K562 (cell line): ENCODE data around the gene LIN7A. TPM values are rescaled to one million over a fixed set of nuclear protein-coding genes. Genes with fewer than 3 reads are reported as not detected.

Source experiments
- ATAC-seq: fragments of 200-7000 bp; cut with Tn5 transposase; 3 replicates; pipeline ENCODE4 v1.9.1; 2020; ENCODE audit warnings: moderate library complexity
- BruUV-seq: library from RNA; stranded (reverse); fragments of 400-500 nt; replicated peaks from 2 replicates; lab custom pipeline; 2021; lab: Mats Ljungman, UMichigan
- CTCF ChIA-PET: fragments of 300-600 bp; formaldehyde crosslinking; extraction: SDS; loops from one replicate; lab custom pipeline; 2021; ENCODE audit warnings: low intra/inter-chr PET ratio; lab: Yijun Ruan, JAX
- POLR2A ChIA-PET: fragments of 300-600, 350-650 bp; sonication (Branson Sonifier 250); formaldehyde crosslinking; extraction: SDS; loops from one replicate; lab custom pipeline; 2021; ENCODE audit warnings: antibody characterized with exemption, inconsistent platforms; lab: Yijun Ruan, JAX
- DNase-seq, 4 experiments: peaks; one replicate each; pipeline versions ENCODE4 v3.0.0 to v3.0.0-alpha.2; 2011 to 2018; ENCODE audit warnings: low spot score in 3 of 4, mixed read lengths in 3 of 4; ENCODE audit errors: extremely low read depth in 1 of 4
- FAIRE-seq: peaks from 2 replicates; lab custom pipeline; 2011; peaks lifted over from hg19 to GRCh38; lab: Jason Lieb, UNC
- H2AFZ ChIP-seq: 2 replicates; pipeline ENCODE4 v1.6.0; 2011; ENCODE audit warnings: low read depth, low read length, control low read depth, inconsistent platforms
- H3K27ac ChIP-seq: fragments of 200-600 bp; 3 replicates; pipeline ENCODE4 v1.8.0; 2011; ENCODE audit warnings: low read depth, mild to moderate bottlenecking, control low read depth, inconsistent platforms, low read length, moderate library complexity, mixed read lengths; ENCODE audit errors: extremely low read depth
- H3K27me3 ChIP-seq, 2 experiments: fragments of 300-600 bp in 1 of 2; 2 replicates in 1 of 2; 3 replicates in 1 of 2; pipeline versions ENCODE4 v1.6.0 to v1.8.0; 2011; ENCODE audit warnings: inconsistent platforms in 2 of 2, low read length in 2 of 2, mild to moderate bottlenecking in 1 of 2, mixed read lengths in 1 of 2, moderate library complexity in 1 of 2; ENCODE audit not compliant: control insufficient read depth in 2 of 2, insufficient read depth in 2 of 2
- H3K36me3 ChIP-seq: fragments of 300-600 bp; 3 replicates; pipeline ENCODE4 v1.8.0; 2011; ENCODE audit warnings: mild to moderate bottlenecking, low read length, inconsistent platforms; ENCODE audit not compliant: control insufficient read depth, insufficient read depth
- H3K4me1 ChIP-seq, 2 experiments: fragments of 200-600 bp in 1 of 2; replicated peaks in 1 of 2; 2 replicates in 1 of 2; 3 replicates in 1 of 2; pipeline versions ENCODE4 v1.5.1 to v1.8.0; 2011; ENCODE audit warnings: inconsistent platforms in 2 of 2, low read length in 2 of 2, mild to moderate bottlenecking in 1 of 2, mixed read lengths in 1 of 2, moderate library complexity in 1 of 2; ENCODE audit not compliant: control insufficient read depth in 2 of 2, insufficient read depth in 2 of 2
- H3K4me2 ChIP-seq: 2 replicates; pipeline ENCODE4 v1.6.1; 2011; ENCODE audit warnings: low read length, control low read depth, inconsistent platforms, mixed read lengths; ENCODE audit not compliant: insufficient read depth
- H3K4me3 ChIP-seq: fragments of 200-600 bp; sonication (generic), shearing (Covaris generic); 2 replicates; pipeline ENCODE4 v1.5.1; 2016; ENCODE audit warnings: control low read depth, inconsistent platforms
- H3K79me2 ChIP-seq: fragments of 200-600 bp; 3 replicates; pipeline ENCODE4 v1.8.0; 2011; ENCODE audit warnings: low read length, inconsistent platforms; ENCODE audit not compliant: control insufficient read depth, insufficient read depth
- H3K9ac ChIP-seq, 2 experiments: 2 replicates each; pipeline versions ENCODE4 v1.6.0 to v1.6.1; 2011; ENCODE audit warnings: low read depth in 2 of 2, low read length in 2 of 2, control low read depth in 1 of 2, inconsistent platforms in 1 of 2, mild to moderate bottlenecking in 1 of 2, mixed read lengths in 1 of 2; ENCODE audit not compliant: insufficient read depth in 1 of 2
- H3K9me1 ChIP-seq: one replicate; pipeline ENCODE4 v1.6.0; 2011; ENCODE audit warnings: inconsistent platforms, mild to moderate bottlenecking, low read length, moderate library complexity; ENCODE audit not compliant: control insufficient read depth, insufficient read depth
- H3K9me3 ChIP-seq: replicated peaks from 2 replicates; pipeline ENCODE4 v1.5.1; 2011; ENCODE audit warnings: low read depth, low read length, inconsistent platforms; ENCODE audit not compliant: control insufficient read depth, insufficient read depth
- H4K20me1 ChIP-seq: replicated peaks from 2 replicates; pipeline ENCODE4 v1.6.1; 2011; ENCODE audit warnings: low read length, inconsistent platforms, mixed read lengths; ENCODE audit not compliant: control insufficient read depth, insufficient read depth
- ETV5 ChIP-seq: sonication (generic); formaldehyde crosslinking; IDR thresholded peaks from 2 replicates; pipeline ENCODE4 v1.4.0; 2020; ENCODE audit warnings: low read depth, mild to moderate bottlenecking, missing genetic modification reagents
- NONO ChIP-seq, 2 experiments: fragments of 200-400 bp in 1 of 2; fragments of 450-650 bp in 1 of 2; formaldehyde crosslinking in 1 of 2; IDR thresholded peaks; 2 replicates each; pipeline ENCODE4 v1.6.1; 2017; ENCODE audit warnings: low read depth in 2 of 2, mild to moderate bottlenecking in 2 of 2, moderate library complexity in 2 of 2, low read length in 1 of 2
- SAFB ChIP-seq: fragments of 200-400 bp; formaldehyde crosslinking; IDR thresholded peaks from 2 replicates; pipeline ENCODE4 v1.6.1; 2017; ENCODE audit warnings: low read depth, low read length, borderline replicate concordance
- SMARCA5 ChIP-seq: fragments of 450-650 bp; IDR thresholded peaks from 2 replicates; pipeline ENCODE4 v1.6.1; 2016
- WHSC1 ChIP-seq: IDR thresholded peaks from one replicate; pipeline ENCODE4 v1.6.1; 2012; ENCODE audit warnings: low read length, control low read depth, inconsistent platforms
- ZFP30 ChIP-seq: fragments of 250-450 bp; sonication (Bioruptor Pico); IDR thresholded peaks from 2 replicates; pipeline ENCODE4 v1.8.0; 2022; ENCODE audit warnings: moderate library complexity, mild to moderate bottlenecking, inconsistent platforms, borderline replicate concordance
- ZNF253 ChIP-seq: fragments of 250-450 bp; sonication (Bioruptor Pico); conservative IDR thresholded peaks from 2 replicates; pipeline ENCODE4 v1.6.1; 2021; ENCODE audit warnings: mild to moderate bottlenecking
- WGBS: fragments of 100-300 bp; shearing (Covaris generic); methylation state at CpG from one replicate; pipeline ENCODE4 v1.1.6; 2016; ENCODE audit warnings: low coverage, mixed read lengths; ENCODE audit not compliant: insufficient coverage; ENCODE audit errors: missing lambda C conversion rate; 5-methylcytosine and 5-hydroxymethylcytosine counted together
- in situ Hi-C: fragments of 300-500 bp; cut with MboI; formaldehyde crosslinking; loops from 4 replicates; pipeline ENCODE4 v1.15.0; 2018; ENCODE audit warnings: inconsistent platforms, mixed read lengths
- intact Hi-C: fragments of 100-400 bp; cut with micrococcal nuclease; formaldehyde crosslinking; loops from 2 replicates; pipeline ENCODE4 v1.14.2; 2022
- polyA plus RNA-seq, 8 experiments: library from polyadenylated mRNA; depleted of rRNA in 4 of 8; stranded (reverse) in 5 of 8; unstranded in 3 of 8; fragments of >200 nt; fragmentation: Nextera tagmentation in 2 of 8; fragmentation: Illumina TruSeq in 1 of 8; extraction: Ambion mirVana in 2 of 8; extraction: Trizol in 1 of 8; gene quantifications; 2 replicates each; pipeline versions ENCODE4 v1.2.1 to v1.2.3, GENCODE V29; 2011 to 2014; ENCODE audit warnings: inconsistent platforms in 1 of 8, missing spikeins in 1 of 8
- total RNA-seq, 7 experiments: library from RNA; depleted of rRNA in 6 of 7; stranded (reverse); fragments of >200 nt in 6 of 7; fragmentation: Illumina TruSeq in 2 of 7; extraction: Trizol in 2 of 7; gene quantifications; 2 replicates each; pipeline versions ENCODE4 v1.2.1 to v1.2.3, GENCODE V29; 2011 to 2021; ENCODE audit warnings: low replicate concordance in 1 of 7
- TF ChIP-seq, protein P1 (sequence below), 2 experiments: fragments of 450-650 bp in 1 of 2; IDR thresholded peaks; 2 replicates each; pipeline ENCODE4 v1.6.1; 2011 to 2017; ENCODE audit warnings: low read depth in 2 of 2, antibody characterized with exemption in 1 of 2, borderline replicate concordance in 1 of 2, low read length in 1 of 2, mild to moderate bottlenecking in 1 of 2, mixed read lengths in 1 of 2; ENCODE audit not compliant: control insufficient read depth in 1 of 2
- TF ChIP-seq, protein P2 (sequence below): fragments of 250-450 bp; sonication (Bioruptor Pico); IDR thresholded peaks from 2 replicates; pipeline ENCODE4 v1.5.0; 2021; ENCODE audit warnings: mild to moderate bottlenecking, moderate library complexity

LIN7A gene
- total and polyA plus RNA-seq, 9 of the 15 experiments (the other 6 are each of a cell fraction or from before 2014, with no cell fraction given), result not detected

DNA sequence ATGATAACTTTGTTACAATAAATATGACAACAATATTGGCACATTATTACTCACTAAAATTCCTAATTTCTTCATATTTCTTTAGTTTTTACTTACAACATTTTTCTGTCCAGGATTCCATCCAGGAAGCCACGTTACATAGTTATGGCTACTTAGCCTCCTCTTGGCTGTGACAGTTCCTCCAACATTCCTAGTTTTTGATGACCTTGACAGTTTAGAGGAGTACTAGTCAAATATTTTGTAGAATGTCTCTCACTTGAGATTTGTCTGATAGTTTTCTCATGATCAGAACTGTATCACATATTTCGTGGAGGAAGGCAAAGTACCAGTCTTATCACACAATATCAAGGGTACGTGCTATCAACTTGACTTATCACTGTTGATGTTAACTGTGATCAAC is 29.8 kb upstream of the LIN7A start (continued):
- TF ChIP-seq, protein P1, sequence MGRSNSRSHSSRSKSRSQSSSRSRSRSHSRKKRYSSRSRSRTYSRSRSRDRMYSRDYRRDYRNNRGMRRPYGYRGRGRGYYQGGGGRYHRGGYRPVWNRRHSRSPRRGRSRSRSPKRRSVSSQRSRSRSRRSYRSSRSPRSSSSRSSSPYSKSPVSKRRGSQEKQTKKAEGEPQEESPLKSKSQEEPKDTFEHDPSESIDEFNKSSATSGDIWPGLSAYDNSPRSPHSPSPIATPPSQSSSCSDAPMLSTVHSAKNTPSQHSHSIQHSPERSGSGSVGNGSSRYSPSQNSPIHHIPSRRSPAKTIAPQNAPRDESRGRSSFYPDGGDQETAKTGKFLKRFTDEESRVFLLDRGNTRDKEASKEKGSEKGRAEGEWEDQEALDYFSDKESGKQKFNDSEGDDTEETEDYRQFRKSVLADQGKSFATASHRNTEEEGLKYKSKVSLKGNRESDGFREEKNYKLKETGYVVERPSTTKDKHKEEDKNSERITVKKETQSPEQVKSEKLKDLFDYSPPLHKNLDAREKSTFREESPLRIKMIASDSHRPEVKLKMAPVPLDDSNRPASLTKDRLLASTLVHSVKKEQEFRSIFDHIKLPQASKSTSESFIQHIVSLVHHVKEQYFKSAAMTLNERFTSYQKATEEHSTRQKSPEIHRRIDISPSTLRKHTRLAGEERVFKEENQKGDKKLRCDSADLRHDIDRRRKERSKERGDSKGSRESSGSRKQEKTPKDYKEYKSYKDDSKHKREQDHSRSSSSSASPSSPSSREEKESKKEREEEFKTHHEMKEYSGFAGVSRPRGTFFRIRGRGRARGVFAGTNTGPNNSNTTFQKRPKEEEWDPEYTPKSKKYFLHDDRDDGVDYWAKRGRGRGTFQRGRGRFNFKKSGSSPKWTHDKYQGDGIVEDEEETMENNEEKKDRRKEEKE (IDR thresholded peaks at IDR 0.05; ENCODE audit: borderline replicate concordance in 1 of 2, control insufficient read depth in 1 of 2, low read depth in 2 of 2, low read length in 1 of 2), result no peak
- TF ChIP-seq WHSC1, result no peak
- TF ChIP-seq, protein P2, sequence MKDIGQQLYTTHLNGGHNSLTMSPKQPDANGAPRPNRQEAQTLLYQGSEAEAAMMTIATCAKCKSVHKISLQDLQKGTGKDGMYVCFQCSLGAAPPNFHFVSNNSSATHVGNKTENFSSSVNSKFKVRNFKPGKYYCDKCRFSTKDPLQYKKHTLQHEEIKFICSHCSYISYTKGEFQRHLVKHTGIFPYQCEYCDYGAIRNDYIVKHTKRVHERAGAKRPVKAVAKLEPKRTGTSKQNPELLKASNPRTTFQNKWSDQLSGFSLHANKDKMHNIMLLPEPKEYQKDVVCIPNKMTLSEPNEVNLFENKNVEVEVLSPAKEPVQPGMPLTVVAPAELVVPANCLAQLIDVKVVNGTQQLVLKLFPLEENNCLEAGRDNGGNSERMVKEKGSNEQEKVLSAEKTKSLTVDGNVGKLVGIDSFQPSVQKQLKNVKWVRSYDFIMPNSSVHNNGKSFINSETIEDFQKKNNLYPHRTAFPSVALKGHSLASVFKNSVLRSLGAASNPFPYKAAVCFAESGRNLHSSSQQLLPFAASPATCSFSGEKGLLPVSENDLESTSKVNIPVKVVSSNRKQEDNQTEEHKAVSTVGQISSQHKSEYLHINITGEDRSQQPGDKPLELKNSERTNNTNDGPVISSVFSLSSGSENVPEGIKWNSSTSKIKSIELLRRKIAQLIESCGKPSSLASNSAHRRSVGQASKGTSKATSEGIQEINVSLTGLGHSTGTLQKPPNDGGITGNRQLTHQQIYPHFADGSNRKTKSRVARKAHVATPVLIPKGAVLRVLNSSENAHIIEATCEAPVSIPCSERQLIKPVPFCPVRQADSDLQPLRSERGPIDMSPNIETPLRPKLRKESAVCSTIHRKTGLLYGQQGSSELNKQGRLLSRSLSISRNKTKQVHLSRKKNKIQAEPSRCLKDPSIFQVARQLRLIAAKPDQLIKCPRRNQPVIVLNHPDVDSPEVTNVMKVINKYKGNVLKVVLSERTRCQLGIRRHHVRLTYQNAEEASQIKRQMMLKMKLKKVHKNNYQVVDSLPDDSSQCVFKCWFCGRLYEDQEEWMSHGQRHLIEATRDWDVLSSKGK, result no peak

DNA sequence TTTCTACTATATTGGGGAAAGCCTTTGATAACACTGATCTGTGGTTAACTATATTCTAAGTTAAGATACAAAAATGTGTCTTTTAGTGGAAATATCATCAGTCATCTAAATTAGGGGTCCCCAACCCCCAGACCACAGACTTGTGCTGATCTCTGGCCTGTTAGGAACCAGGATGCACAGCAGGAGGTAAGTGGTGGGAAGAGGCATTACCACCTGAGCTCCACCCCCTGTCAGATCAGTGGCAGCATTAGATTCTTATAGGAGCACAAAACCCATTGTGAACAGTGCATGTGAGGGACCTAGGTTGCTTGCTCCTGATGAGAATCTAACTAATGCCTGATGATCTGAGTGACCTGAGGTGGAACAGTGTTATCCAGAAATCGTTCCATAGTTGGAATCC is 28.3 kb upstream of the LIN7A start:
- H3K79me2 ChIP-seq, result no peaks in the 10 kb centered on the region
- FAIRE-seq (no peak), DNase-seq (no peak), ATAC-seq (no peak)
- no peak overlapping the region for H3K27ac ChIP-seq
- H3K36me3 ChIP-seq, result no peaks in the 10 kb centered on the region
- CTCF ChIA-PET, result no interaction called here
- POLR2A ChIA-PET, result no interaction called here
- no TSS peak for BruUV-seq
- no peaks in the 10 kb centered on the region for H3K9me1 ChIP-seq
- no peak overlapping the region for H3K9ac ChIP-seq
- H2AFZ ChIP-seq, result no peak overlapping the region
- no peaks in the 10 kb centered on the region for H4K20me1 ChIP-seq
- no peak overlapping the region for H3K4me3 ChIP-seq
- in situ Hi-C loops, result no loop called here
- intact Hi-C loops, result no loop called here
- H3K27me3 ChIP-seq, result no peaks in the 10 kb centered on the region
- no peak overlapping the region for H3K4me2 ChIP-seq
- no peaks in the 10 kb centered on the region for H3K4me1 ChIP-seq
- H3K9me3 ChIP-seq, result no peaks in the 10 kb centered on the region
- 0% methylated on average over 1 of the region's 1 CpG for WGBS
- TF ChIP-seq ZFP30 (CRISPR knock-in tag) (no peak), SAFB (no peak), SMARCA5 (no peak), ETV5 (CRISPR knock-in tag) (no peak), ZNF253 (no peak), NONO (IDR thresholded peaks at IDR 0.05; ENCODE audit: low read depth in 2 of 2, low read length in 1 of 2) (no peak)
